Esophagus muscularis mucosa (tissue), 3 donors: ENCODE results near the gene KIR2DL4.
"Not testable (repeated sequence)": the region's sequence is repeated elsewhere in the genome, so short reads cannot be mapped to it uniquely, and the experiment has no call there.

ENCODE experiments used
- CTCF ChIP-seq, 3 experiments: fragments of 200-600 bp in 2 of 3; fragments of 450-650 bp in 1 of 3; sonication (generic) in 2 of 3; IDR thresholded peaks; one replicate each; pipeline ENCODE4 v1.5.1; 2017 to 2019; ENCODE audit warnings: antibody characterized with exemption in 3 of 3, mild to moderate bottlenecking in 2 of 3, moderate library complexity in 1 of 3
- POLR2A ChIP-seq: fragments of 450-650 bp; IDR thresholded peaks from one replicate; pipeline ENCODE4 v1.6.1; 2017; ENCODE audit warnings: antibody characterized with exemption, moderate library complexity, mild to moderate bottlenecking, low read depth
- POLR2AphosphoS5 ChIP-seq, 2 donors: sonication (generic); formaldehyde crosslinking; IDR thresholded peaks; one replicate each; pipeline ENCODE4 v1.6.1; 2017; ENCODE audit warnings: antibody characterized with exemption in 2 of 2

GRCh38 chr19:54769646-54770045, 33.8 kb upstream of the KIR2DL4 start, which contains the start of gene KIR2DL1:
- not testable (repeated sequence) for TF ChIP-seq CTCF (IDR thresholded peaks at IDR 0.05); POLR2A; POLR2AphosphoS5 (IDR thresholded peaks at IDR 0.05)
